Left lung (tissue), 10 donors: ENCODE results near the gene CDC45. TPM values are rescaled to one million over a fixed set of nuclear protein-coding genes. Genes with fewer than 3 reads are reported as not detected.

ENCODE experiments used
- ATAC-seq: fragments of 200-7000 bp; cut with Tn5 transposase; one replicate; pipeline ENCODE4 v1.9.1; 2020; ENCODE audit warnings: moderate library complexity
- DNase-seq, 4 donors: peaks; one replicate each; pipeline ENCODE4 v3.0.0-alpha.2; 2013 to 2020
- H3K27ac ChIP-seq, 2 donors: fragments of 200-600 bp; sonication (generic) in 1 of 2; one replicate each; pipeline versions ENCODE4 v1.5.0 to v1.8.0; 2020 to 2021
- H3K27me3 ChIP-seq, 2 donors: fragments of 200-600 bp; sonication (generic) in 1 of 2; one replicate each; pipeline versions ENCODE4 v1.5.0 to v1.8.0; 2020 to 2021
- H3K36me3 ChIP-seq, 2 donors: fragments of 200-600 bp; sonication (generic) in 1 of 2; one replicate each; pipeline versions ENCODE4 v1.5.0 to v1.8.0; 2020 to 2021
- H3K4me1 ChIP-seq, 2 donors: fragments of 200-600 bp; one replicate each; pipeline ENCODE4 v1.8.0; 2021
- H3K4me3 ChIP-seq, 2 donors: fragments of 200-600 bp; sonication (generic) in 1 of 2; one replicate each; pipeline versions ENCODE4 v1.5.0 to v1.8.0; 2020 to 2021; ENCODE audit warnings: mild to moderate bottlenecking in 1 of 2
- H3K9me3 ChIP-seq, 2 donors: fragments of 200-600 bp; sonication (generic) in 1 of 2; one replicate each; pipeline versions ENCODE4 v1.5.0 to v1.8.0; 2020 to 2021
- intact Hi-C, 2 donors: fragments of 100-400 bp; cut with DNase I; formaldehyde crosslinking; loops; one replicate each; pipeline versions ENCODE4 v1.11.2 to v1.14.2; 2022
- polyA plus RNA-seq, 6 donors: library from polyadenylated mRNA; unstranded; fragments of 120-200 nt; gene quantifications; one replicate each; pipeline ENCODE4 v1.2.1, GENCODE V29; 2013; ENCODE audit not compliant: insufficient read length in 6 of 6
- total RNA-seq, 2 donors: library from RNA; stranded (reverse); fragmentation: NEBNext Ultra II Directional; extraction: Animal tissue kit (Norgen Biotek cat#: 25700); gene quantifications; one replicate each; pipeline ENCODE4 v1.2.1, GENCODE V29; 2021
- TF ChIP-seq, protein P1 (sequence below), 2 donors: fragments of 200-600 bp; sonication (generic) in 1 of 2; IDR thresholded peaks; one replicate each; pipeline versions ENCODE4 v1.5.0 to v1.8.0; 2021; ENCODE audit warnings: antibody characterized with exemption in 2 of 2
- donor health status: DM: no; HTN: yes; CAD: no.
- donor health status: DM: no; HTN: no; CAD: no.

The CDC45 gene
- total and polyA plus RNA-seq, 8 donors: 6.5 to 23.2 (median 16.2) TPM

- ATAC-seq (no peak), DNase-seq (no peak)
Measured at GRCh38 chr22:19567157-19568009, 87.7 kb downstream of the CDC45 start.

DNA sequence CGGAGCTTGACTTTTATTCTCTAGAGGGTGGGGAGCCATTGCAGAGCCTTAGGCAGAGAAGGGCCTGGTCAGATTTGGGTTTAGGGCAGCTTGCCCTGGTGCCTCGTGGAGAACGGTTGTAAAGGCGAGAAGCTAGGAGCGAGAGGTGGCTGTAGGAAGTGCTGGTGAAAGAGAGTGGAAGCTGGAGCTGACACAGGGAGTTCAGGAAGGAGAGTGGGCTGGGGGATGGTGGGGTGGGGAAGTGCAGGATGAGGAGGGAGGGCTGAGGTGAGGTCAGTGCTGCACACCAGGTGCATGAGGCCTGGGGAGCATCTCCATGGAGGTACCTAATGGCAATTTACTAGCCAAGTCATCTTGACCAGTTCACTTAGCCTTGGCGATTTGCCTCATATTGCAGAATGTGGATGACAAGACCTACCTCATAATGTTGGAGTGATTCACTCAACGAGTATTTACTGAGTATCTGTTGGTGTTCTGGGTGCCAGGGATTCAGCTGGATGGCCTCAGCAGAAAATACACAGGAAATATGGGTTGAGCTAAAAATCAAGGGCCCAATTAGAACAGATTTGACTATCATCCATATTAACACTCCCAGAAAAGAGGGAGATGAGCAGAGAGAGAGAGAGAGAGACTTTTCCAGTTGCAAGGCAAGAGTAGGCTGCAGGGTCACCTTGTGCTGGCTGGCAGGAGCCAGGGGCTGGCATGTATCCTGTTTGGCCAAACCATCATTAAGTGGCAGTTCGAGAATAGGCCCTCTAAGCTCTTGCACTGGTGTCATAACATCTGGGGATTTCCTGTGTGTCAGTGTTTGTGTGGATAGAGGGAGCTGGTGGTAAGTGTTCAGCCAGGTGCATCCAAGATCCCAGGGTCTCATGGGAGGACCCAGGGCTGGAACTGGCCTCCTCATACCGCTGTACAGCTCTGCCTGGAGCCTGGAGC is 88.9 kb downstream of the CDC45 start:
- TF ChIP-seq, protein P1, sequence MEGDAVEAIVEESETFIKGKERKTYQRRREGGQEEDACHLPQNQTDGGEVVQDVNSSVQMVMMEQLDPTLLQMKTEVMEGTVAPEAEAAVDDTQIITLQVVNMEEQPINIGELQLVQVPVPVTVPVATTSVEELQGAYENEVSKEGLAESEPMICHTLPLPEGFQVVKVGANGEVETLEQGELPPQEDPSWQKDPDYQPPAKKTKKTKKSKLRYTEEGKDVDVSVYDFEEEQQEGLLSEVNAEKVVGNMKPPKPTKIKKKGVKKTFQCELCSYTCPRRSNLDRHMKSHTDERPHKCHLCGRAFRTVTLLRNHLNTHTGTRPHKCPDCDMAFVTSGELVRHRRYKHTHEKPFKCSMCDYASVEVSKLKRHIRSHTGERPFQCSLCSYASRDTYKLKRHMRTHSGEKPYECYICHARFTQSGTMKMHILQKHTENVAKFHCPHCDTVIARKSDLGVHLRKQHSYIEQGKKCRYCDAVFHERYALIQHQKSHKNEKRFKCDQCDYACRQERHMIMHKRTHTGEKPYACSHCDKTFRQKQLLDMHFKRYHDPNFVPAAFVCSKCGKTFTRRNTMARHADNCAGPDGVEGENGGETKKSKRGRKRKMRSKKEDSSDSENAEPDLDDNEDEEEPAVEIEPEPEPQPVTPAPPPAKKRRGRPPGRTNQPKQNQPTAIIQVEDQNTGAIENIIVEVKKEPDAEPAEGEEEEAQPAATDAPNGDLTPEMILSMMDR (IDR thresholded peaks at IDR 0.05): no peak
- intact Hi-C loops: no loop called here
- DNase-seq (no peak), ATAC-seq (no peak)
- Histone ChIP-seq H3K27ac (peak overlapping the region in 1 of 2 donors; percentile 51), H3K4me3 (no peak overlapping the region), H3K36me3 (no peaks in the 10 kb centered on the region), H3K9me3 (no peaks in the 10 kb centered on the region), H3K4me1 (peaks cover 0 to 12% of the 10 kb centered on the region in 2 donors), H3K27me3 (no peaks in the 10 kb centered on the region)

More at GRCh38 chr22:19567157-19568009, 87.7 kb downstream of the CDC45 start:
- peak overlapping the region in 1 of 2 donors; percentile 51 for H3K27ac ChIP-seq
- no peaks in the 10 kb centered on the region for H3K27me3 ChIP-seq
- peaks cover 0 to 12% of the 10 kb centered on the region in 2 donors for H3K4me1 ChIP-seq
- no peak overlapping the region for H3K4me3 ChIP-seq
- TF ChIP-seq, protein P1 (IDR thresholded peaks at IDR 0.05): no peak
- intact Hi-C loops: no loop called here
- H3K36me3 ChIP-seq: no peaks in the 10 kb centered on the region
- no peaks in the 10 kb centered on the region for H3K9me3 ChIP-seq

GRCh38 chr22:19569276-19569640 is 89.5 kb downstream of the CDC45 start:
- peak overlapping the region in 1 of 2 donors; percentile 51 for H3K27ac ChIP-seq

DNA sequence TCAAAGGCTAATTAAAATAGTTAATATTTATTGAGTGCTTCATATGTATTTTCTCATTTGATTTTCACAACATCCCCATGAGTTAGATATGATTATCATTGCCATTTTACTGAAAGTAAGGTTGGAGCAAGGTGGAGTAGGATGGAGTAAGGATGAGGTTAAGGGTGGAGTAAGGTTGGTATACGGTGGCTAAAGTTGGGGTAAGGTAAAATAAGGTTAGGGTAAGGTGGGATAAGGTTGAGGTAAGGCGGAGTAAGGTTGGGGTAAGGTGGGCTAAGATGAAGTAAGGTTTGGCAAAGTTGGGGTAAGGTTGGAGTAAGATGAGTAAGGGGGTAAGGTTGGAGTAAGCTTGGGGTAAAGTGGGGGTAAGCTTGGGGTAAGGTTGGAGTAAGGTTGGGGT is 90.3 kb downstream of the CDC45 start:
- TF ChIP-seq, protein P1 (IDR thresholded peaks at IDR 0.05): no peak

More at GRCh38 chr22:19569276-19569640, 89.5 kb downstream of the CDC45 start:
- H3K4me3 ChIP-seq: no peak overlapping the region
- TF ChIP-seq, protein P1 (IDR thresholded peaks at IDR 0.05): no peak
- H3K27me3 ChIP-seq: no peaks in the 10 kb centered on the region
- ATAC-seq: no peak
- H3K36me3 ChIP-seq: no peaks in the 10 kb centered on the region
- H3K9me3 ChIP-seq: no peaks in the 10 kb centered on the region
- H3K4me1 ChIP-seq: peaks cover 0 to 12% of the 10 kb centered on the region in 2 donors
- no peak for DNase-seq
- intact Hi-C loops: no loop called here

More for the DNA sequence above, 90.3 kb downstream of the CDC45 start:
- intact Hi-C loops: no loop called here
- Histone ChIP-seq H3K4me3 (no peak overlapping the region), H3K4me1 (peaks cover 0 to 12% of the 10 kb centered on the region in 2 donors), H3K9me3 (no peaks in the 10 kb centered on the region), H3K27me3 (no peaks in the 10 kb centered on the region), H3K27ac (no peak overlapping the region), H3K36me3 (no peaks in the 10 kb centered on the region)
- DNase-seq (no peak), ATAC-seq (no peak)

Other genes starting within 250 kb of the CDC45 start
- gene CLTCL1, start 188.2 kb upstream of the CDC45 start, total RNA-seq: 1 to 10 TPM; 5.7 to 8.3 TPM
- gene CLTCL1, start 188.2 kb upstream of the CDC45 start, polyA plus RNA-seq: 10 to 100 TPM in 2 of 6 donors, 1 to 10 TPM in 4; 8.4 to 11.3 (median 9.5) TPM
- 10 to 100 TPM; 18.4 to 27.7 TPM for gene HIRA, start 48.2 kb upstream of the CDC45 start, total RNA-seq
- 10 to 100 TPM; 19.9 to 30.6 (median 25.2) TPM for gene HIRA, start 48.2 kb upstream of the CDC45 start, polyA plus RNA-seq
- gene MRPL40, start 47.4 kb upstream of the CDC45 start, total RNA-seq: 10 to 100 TPM; 21.9 to 24.9 TPM
- gene MRPL40, start 47.4 kb upstream of the CDC45 start, polyA plus RNA-seq: 10 to 100 TPM; 37.1 to 42.6 (median 40.0) TPM
- 10 to 100 TPM; 30.1 to 31.8 TPM for gene C22orf39, start 32.2 kb upstream of the CDC45 start, total RNA-seq
- 10 to 100 TPM; 34.8 to 42.9 (median 38.9) TPM for gene C22orf39, start 32.2 kb upstream of the CDC45 start, polyA plus RNA-seq
- 10 to 100 TPM; 41.7 to 72.9 TPM for gene UFD1, start 727 bp upstream of the CDC45 start, total RNA-seq
- gene UFD1, start 727 bp upstream of the CDC45 start, polyA plus RNA-seq: 10 to 100 TPM; 59.0 to 69.4 (median 62.6) TPM
- 10 to 100 TPM; 86.9 to 89.7 TPM for gene CLDN5, start 44.5 kb downstream of the CDC45 start, total RNA-seq
- 10 to 100 TPM; 56.4 to 90.7 (median 60.8) TPM for gene CLDN5, start 44.5 kb downstream of the CDC45 start, polyA plus RNA-seq
- 10 to 100 TPM; 14.6 to 20.3 TPM for gene SEPTIN5, start 234.6 kb downstream of the CDC45 start, total RNA-seq
- 10 to 100 TPM; 56.6 to 80.0 (median 65.0) TPM for gene SEPTIN5, start 234.6 kb downstream of the CDC45 start, polyA plus RNA-seq
- gene GP1BB, start 243.6 kb downstream of the CDC45 start, total RNA-seq: 1 to 10 TPM in 1 of 2 donors, not detected in 1; 3.6 TPM
- 10 to 100 TPM in 1 of 6 donors, 1 to 10 TPM in 5; 3.3 to 11.1 (median 6.3) TPM for gene GP1BB, start 243.6 kb downstream of the CDC45 start, polyA plus RNA-seq